MM.1S (cell line): ENCODE results near the gene DDX10.
A peak's percentile ranks its signal among the peaks of the same experiment; 100 is the strongest.

ENCODE experiments used
- DNase-seq: peaks from one replicate; pipeline ENCODE4 v3.0.0-alpha.2; 2015
- H2AFZ ChIP-seq: fragments of 300-600 bp; sonication (generic); 2 replicates; pipeline ENCODE4 v1.6.0; 2016; ENCODE audit warnings: antibody characterized with exemption, low read length
- H3F3A ChIP-seq: fragments of 300-600 bp; sonication (generic); 2 replicates; pipeline ENCODE4 v1.6.1; 2016; ENCODE audit warnings: mild to moderate bottlenecking, antibody characterized with exemption, low read length, moderate library complexity, mixed read lengths; ENCODE audit not compliant: insufficient read depth
- H3K27ac ChIP-seq: fragments of 300-600 bp; sonication (generic); 2 replicates; pipeline ENCODE4 v1.5.1; 2016; ENCODE audit warnings: mild to moderate bottlenecking, low read length
- H3K27me3 ChIP-seq: fragments of 300-600 bp; sonication (generic); replicated peaks from 2 replicates; pipeline ENCODE4 v1.6.0; 2016; ENCODE audit warnings: low read length; ENCODE audit not compliant: insufficient read depth
- H3K36me3 ChIP-seq: fragments of 300-600 bp; sonication (generic); replicated peaks from 2 replicates; pipeline ENCODE4 v1.6.1; 2016; ENCODE audit warnings: mild to moderate bottlenecking, low read length, mixed read lengths; ENCODE audit not compliant: insufficient read depth
- H3K4me1 ChIP-seq: fragments of 300-600 bp; sonication (generic); 2 replicates; pipeline ENCODE4 v1.6.1; 2016; ENCODE audit warnings: low read length, mixed read lengths
- H3K4me2 ChIP-seq: fragments of 300-600 bp; sonication (generic); 2 replicates; pipeline ENCODE4 v1.6.0; 2016; ENCODE audit warnings: low read depth, low read length
- H3K4me3 ChIP-seq: fragments of 300-600 bp; sonication (generic); 2 replicates; pipeline ENCODE4 v1.5.1; 2016; ENCODE audit warnings: low read length, mixed read lengths
- H3K79me2 ChIP-seq: fragments of 300-600 bp; sonication (generic); 2 replicates; pipeline ENCODE4 v1.6.1; 2016; ENCODE audit warnings: mixed run types, low read length, mixed read lengths
- H3K9ac ChIP-seq: fragments of 300-600 bp; sonication (generic); 2 replicates; pipeline ENCODE4 v1.6.1; 2016; ENCODE audit warnings: low read length, mixed read lengths
- H3K9me2 ChIP-seq: fragments of 300-600 bp; sonication (generic); replicated peaks from 2 replicates; pipeline ENCODE4 v1.6.1; 2016; ENCODE audit warnings: mild to moderate bottlenecking, low read length, mixed read lengths; ENCODE audit not compliant: insufficient read depth
- H3K9me3 ChIP-seq: fragments of 300-600 bp; sonication (generic); replicated peaks from 2 replicates; pipeline ENCODE4 v1.6.1; 2016; ENCODE audit warnings: mild to moderate bottlenecking, low read length, mixed read lengths; ENCODE audit not compliant: insufficient read depth
- H4K20me1 ChIP-seq: fragments of 300-600 bp; sonication (generic); 2 replicates; pipeline ENCODE4 v1.6.1; 2016; ENCODE audit warnings: mild to moderate bottlenecking, low read length, moderate library complexity, mixed read lengths; ENCODE audit not compliant: insufficient read depth
- CTCF ChIP-seq: fragments of 300-600 bp; sonication (generic); IDR thresholded peaks from 2 replicates; pipeline ENCODE4 v1.5.1; 2016; ENCODE audit warnings: antibody characterized with exemption, low read length, mixed read lengths
- EZH2 ChIP-seq: fragments of 300-600 bp; sonication (generic); optimal IDR thresholded peaks from 2 replicates; pipeline ENCODE3; 2017; ENCODE audit warnings: low read depth, mild to moderate bottlenecking, antibody characterized with exemption, low read length, mixed read lengths
- EZH2phosphoT487 ChIP-seq: fragments of 300-600 bp; sonication (generic); IDR thresholded peaks from 2 replicates; pipeline ENCODE4 v1.6.1; 2018; ENCODE audit warnings: antibody characterized with exemption, low read length

The DDX10 gene

GRCh38 chr11:108618529-108618928 is 46.3 kb upstream of the DDX10 start:
- H3F3A ChIP-seq, result peaks cover 17% of the 10 kb centered on the region
- no peaks in the 10 kb centered on the region for H3K79me2 ChIP-seq
- no peaks in the 10 kb centered on the region for H3K9me2 ChIP-seq
- no peak overlapping the region for H3K27ac ChIP-seq
- no peaks in the 10 kb centered on the region for H3K36me3 ChIP-seq
- TF ChIP-seq EZH2 (no peak), CTCF (no peak), EZH2phosphoT487 (no peak)
- no peak for DNase-seq
- H3K4me1 ChIP-seq, result peaks cover 23% of the 10 kb centered on the region
- H3K4me3 ChIP-seq, result no peak overlapping the region
- no peak overlapping the region for H3K4me2 ChIP-seq
- H3K27me3 ChIP-seq, result no peaks in the 10 kb centered on the region
- H2AFZ ChIP-seq, result no peak overlapping the region
- no peaks in the 10 kb centered on the region for H3K9me3 ChIP-seq
- no peak overlapping the region for H3K9ac ChIP-seq
- H4K20me1 ChIP-seq, result no peaks in the 10 kb centered on the region

- Histone ChIP-seq H3K9me3 (no peaks in the 10 kb centered on the region), H3K27ac (peak overlapping the region; percentile 56; the same call in 1 of the 2 replicates), H3F3A (peaks cover 17% of the 10 kb centered on the region), H3K79me2 (no peaks in the 10 kb centered on the region), H3K9ac (no peak overlapping the region), H3K36me3 (no peaks in the 10 kb centered on the region), H3K9me2 (no peaks in the 10 kb centered on the region), H2AFZ (no peak overlapping the region), H3K4me3 (0 out of 2 replicates have a peak overlapping the region, but pooled peaks have one; percentile 19), H3K27me3 (no peaks in the 10 kb centered on the region), H3K4me2 (peak overlapping the region; percentile 76), H3K4me1 (peaks cover 23% of the 10 kb centered on the region), H4K20me1 (no peaks in the 10 kb centered on the region)
- TF ChIP-seq CTCF (no peak), EZH2phosphoT487 (no peak), EZH2 (no peak)
- DNase-seq, result peak; percentile 94
These were observed 43.7 kb upstream of the DDX10 start for GRCh38 chr11:108620958-108621772.

GRCh38 chr11:108622341-108622740 is 42.5 kb upstream of the DDX10 start:
- Histone ChIP-seq H3K9ac (no peak overlapping the region), H3K27ac (no peak overlapping the region), H3K36me3 (no peaks in the 10 kb centered on the region), H3K27me3 (no peaks in the 10 kb centered on the region), H3F3A (peaks cover 17% of the 10 kb centered on the region), H2AFZ (no peak overlapping the region), H3K4me3 (no peak overlapping the region), H4K20me1 (no peaks in the 10 kb centered on the region), H3K79me2 (no peaks in the 10 kb centered on the region), H3K4me1 (peaks cover 23% of the 10 kb centered on the region), H3K4me2 (no peak overlapping the region), H3K9me2 (no peaks in the 10 kb centered on the region), H3K9me3 (no peaks in the 10 kb centered on the region)
- no peak for DNase-seq
- TF ChIP-seq EZH2phosphoT487, result no peak
